ENCODE data around the gene NEUROG2. TPM values are rescaled to one million over a fixed set of nuclear protein-coding genes. Genes with fewer than 3 reads are reported as not detected.

NEUROG2 gene
- total and polyA plus RNA-seq, 2 of the 4 experiments (the other 2 are of a cell fraction): not detected

- Histone ChIP-seq H2BK120ac (ENCODE audit: low read depth, low read length) (no peak overlapping the region), H3K9me1 (ENCODE audit: insufficient read depth, low read length) (no peaks in the 10 kb centered on the region), H3K79me1 (ENCODE audit: low read depth in 1 of 2, low read length in 2 of 2) (no peaks in the 10 kb centered on the region), H3K4ac (ENCODE audit: low read depth, low read length) (no peak overlapping the region), H3K27ac (ENCODE audit: insufficient read depth, low read length) (no peak overlapping the region), H2BK20ac (ENCODE audit: low read depth, low read length) (no peak overlapping the region), H3K23ac (ENCODE audit: low read depth, low read length) (no peak overlapping the region), H3K14ac (replicated peaks; ENCODE audit: low read depth, low read length) (no peak overlapping the region), H4K5ac (ENCODE audit: low read depth, low read length) (no peak overlapping the region), H2AFZ (replicated peaks; ENCODE audit: low read length, poor library complexity) (no peak overlapping the region), H2BK5ac (ENCODE audit: low read depth, low read length, poor library complexity, severe bottlenecking) (no peak overlapping the region), H3K27me3 (ENCODE audit: control insufficient read depth, insufficient read depth, low read length) (peaks cover 39% of the 10 kb centered on the region), H3K56ac (ENCODE audit: extremely low read depth, insufficient read depth, low read length) (no peak overlapping the region), H2BK15ac (ENCODE audit: low read depth, low read length) (no peak overlapping the region), H3K9me3 (ENCODE audit: control insufficient read depth, insufficient read depth, low read length) (peaks cover 13% of the 10 kb centered on the region), H4K91ac (ENCODE audit: insufficient read depth, low read depth, low read length) (no peak overlapping the region), H4K20me1 (ENCODE audit: insufficient read depth, low read length) (no peaks in the 10 kb centered on the region), H3K18ac (ENCODE audit: low read depth, low read length) (no peak overlapping the region), H3K4me1 (ENCODE audit: control insufficient read depth, insufficient read depth, low read length) (no peaks in the 10 kb centered on the region; the same call in 1 of the 2 replicates), H2AK5ac (ENCODE audit: low read depth, low read length) (no peak overlapping the region), H2AK9ac (replicated peaks; ENCODE audit: low read depth, low read length, poor library complexity) (no peak overlapping the region), H3K4me3 (ENCODE audit: insufficient read depth, low read depth, low read length) (no peak overlapping the region), H4K8ac (ENCODE audit: low read depth in 2 of 2, low read length in 2 of 2) (no peak overlapping the region), H3K9ac (ENCODE audit: low read depth, low read length) (no peak overlapping the region), H3K4me2 (ENCODE audit: low read depth, low read length) (no peak overlapping the region), H3K36me3 (ENCODE audit: control insufficient read depth, insufficient read depth, low read length) (no peaks in the 10 kb centered on the region)
- ChIA-PET CTCF (no interaction called here), POLR2A (ENCODE audit: unreplicated experiment) (no interaction called here)
- ATAC-seq (ENCODE audit: low read depth) (peak; percentile 63), DNase-seq (peak; percentile 59)
- TF ChIP-seq BHLHE40 (IDR thresholded peaks at IDR 0.05; ENCODE audit: low read depth, low read length) (no peak), NFE2L2 (IDR thresholded peaks at IDR 0.05; ENCODE audit: low read depth, low read length) (no peak), SMC3 (IDR thresholded peaks at IDR 0.05; ENCODE audit: low read depth, low read length) (no peak), MXI1 (IDR thresholded peaks at IDR 0.05; ENCODE audit: borderline replicate concordance, low read depth, low read length) (no peak), POLR2A (IDR thresholded peaks at IDR 0.05; ENCODE audit: low read depth, low read length) (no peak), FOS (IDR thresholded peaks at IDR 0.05; ENCODE audit: low read depth, low read length) (no peak), CHD1 (IDR thresholded peaks at IDR 0.05; ENCODE audit: low read depth, low read length) (no peak), MAZ (IDR thresholded peaks at IDR 0.05; ENCODE audit: borderline replicate concordance, low read depth, low read length) (no peak), MAFK (IDR thresholded peaks at IDR 0.05; ENCODE audit: low read depth, low read length) (no peak), RFX5 (IDR thresholded peaks at IDR 0.05; ENCODE audit: low read depth, low read length) (no peak), RAD21 (IDR thresholded peaks at IDR 0.05; ENCODE audit: low read length) (no peak), RCOR1 (IDR thresholded peaks at IDR 0.05; ENCODE audit: insufficient replicate concordance, low read length) (no peak)
- TF ChIP-seq, protein P1, sequence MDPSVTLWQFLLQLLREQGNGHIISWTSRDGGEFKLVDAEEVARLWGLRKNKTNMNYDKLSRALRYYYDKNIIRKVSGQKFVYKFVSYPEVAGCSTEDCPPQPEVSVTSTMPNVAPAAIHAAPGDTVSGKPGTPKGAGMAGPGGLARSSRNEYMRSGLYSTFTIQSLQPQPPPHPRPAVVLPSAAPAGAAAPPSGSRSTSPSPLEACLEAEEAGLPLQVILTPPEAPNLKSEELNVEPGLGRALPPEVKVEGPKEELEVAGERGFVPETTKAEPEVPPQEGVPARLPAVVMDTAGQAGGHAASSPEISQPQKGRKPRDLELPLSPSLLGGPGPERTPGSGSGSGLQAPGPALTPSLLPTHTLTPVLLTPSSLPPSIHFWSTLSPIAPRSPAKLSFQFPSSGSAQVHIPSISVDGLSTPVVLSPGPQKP (IDR thresholded peaks at IDR 0.05; ENCODE audit: borderline replicate concordance, low read depth, low read length): no peak
- TF ChIP-seq, protein P2, sequence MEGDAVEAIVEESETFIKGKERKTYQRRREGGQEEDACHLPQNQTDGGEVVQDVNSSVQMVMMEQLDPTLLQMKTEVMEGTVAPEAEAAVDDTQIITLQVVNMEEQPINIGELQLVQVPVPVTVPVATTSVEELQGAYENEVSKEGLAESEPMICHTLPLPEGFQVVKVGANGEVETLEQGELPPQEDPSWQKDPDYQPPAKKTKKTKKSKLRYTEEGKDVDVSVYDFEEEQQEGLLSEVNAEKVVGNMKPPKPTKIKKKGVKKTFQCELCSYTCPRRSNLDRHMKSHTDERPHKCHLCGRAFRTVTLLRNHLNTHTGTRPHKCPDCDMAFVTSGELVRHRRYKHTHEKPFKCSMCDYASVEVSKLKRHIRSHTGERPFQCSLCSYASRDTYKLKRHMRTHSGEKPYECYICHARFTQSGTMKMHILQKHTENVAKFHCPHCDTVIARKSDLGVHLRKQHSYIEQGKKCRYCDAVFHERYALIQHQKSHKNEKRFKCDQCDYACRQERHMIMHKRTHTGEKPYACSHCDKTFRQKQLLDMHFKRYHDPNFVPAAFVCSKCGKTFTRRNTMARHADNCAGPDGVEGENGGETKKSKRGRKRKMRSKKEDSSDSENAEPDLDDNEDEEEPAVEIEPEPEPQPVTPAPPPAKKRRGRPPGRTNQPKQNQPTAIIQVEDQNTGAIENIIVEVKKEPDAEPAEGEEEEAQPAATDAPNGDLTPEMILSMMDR (conservative IDR thresholded peaks at IDR 0.05; ENCODE audit: low read depth, low read length): no peak
- in situ Hi-C loops (cut with MboI; ENCODE audit: low sequenced_read_pairs): no loop called here
- dilution Hi-C loops (cut with HindIII; ENCODE audit: low sequenced_read_pairs, unreplicated experiment): no loop called here
- no TSS peak for BruUV-seq (replicated peaks)
- no CpG with 5 or more reads among the region's 1 CpG for WGBS, 2 experiments (ENCODE audit: extremely low coverage in 2 of 2, insufficient read length in 1 of 2)
- intact Hi-C loops (cut with micrococcal nuclease): no loop called here
These were observed 10.1 kb upstream of the NEUROG2 start for GRCh38 chr4:112526061-112526460.

All from IMR-90 (cell line).